Measurements from ENCODE around the gene UBAC2.

UBAC2 gene

DNA sequence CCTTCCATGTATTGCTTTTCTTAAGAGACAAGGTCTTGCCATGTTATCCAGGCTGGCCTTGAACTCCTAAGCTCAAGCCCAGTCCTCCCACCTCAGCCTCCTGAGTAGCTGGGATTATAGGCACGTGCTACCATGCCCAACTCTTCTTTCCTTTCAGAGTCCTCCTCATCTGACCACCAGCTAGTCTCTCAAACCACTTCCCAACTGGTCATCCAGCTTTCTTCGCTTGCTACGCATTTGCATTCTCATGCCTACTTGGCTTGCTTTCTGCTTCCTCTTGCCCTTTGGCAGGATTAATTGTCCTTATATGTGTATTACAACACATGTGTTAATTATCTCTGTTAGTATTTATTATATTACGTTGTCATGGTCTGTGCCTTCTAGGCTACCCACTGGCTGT is 51.3 kb downstream of the UBAC2 start:
- no peak overlapping the region for H3K4me3 ChIP-seq (ENCODE audit: control insufficient read depth, low read depth, low read length)
- DNase-seq (ENCODE audit: low read depth) = no peak
- TF ChIP-seq, protein P1, sequence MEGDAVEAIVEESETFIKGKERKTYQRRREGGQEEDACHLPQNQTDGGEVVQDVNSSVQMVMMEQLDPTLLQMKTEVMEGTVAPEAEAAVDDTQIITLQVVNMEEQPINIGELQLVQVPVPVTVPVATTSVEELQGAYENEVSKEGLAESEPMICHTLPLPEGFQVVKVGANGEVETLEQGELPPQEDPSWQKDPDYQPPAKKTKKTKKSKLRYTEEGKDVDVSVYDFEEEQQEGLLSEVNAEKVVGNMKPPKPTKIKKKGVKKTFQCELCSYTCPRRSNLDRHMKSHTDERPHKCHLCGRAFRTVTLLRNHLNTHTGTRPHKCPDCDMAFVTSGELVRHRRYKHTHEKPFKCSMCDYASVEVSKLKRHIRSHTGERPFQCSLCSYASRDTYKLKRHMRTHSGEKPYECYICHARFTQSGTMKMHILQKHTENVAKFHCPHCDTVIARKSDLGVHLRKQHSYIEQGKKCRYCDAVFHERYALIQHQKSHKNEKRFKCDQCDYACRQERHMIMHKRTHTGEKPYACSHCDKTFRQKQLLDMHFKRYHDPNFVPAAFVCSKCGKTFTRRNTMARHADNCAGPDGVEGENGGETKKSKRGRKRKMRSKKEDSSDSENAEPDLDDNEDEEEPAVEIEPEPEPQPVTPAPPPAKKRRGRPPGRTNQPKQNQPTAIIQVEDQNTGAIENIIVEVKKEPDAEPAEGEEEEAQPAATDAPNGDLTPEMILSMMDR (IDR thresholded peaks at IDR 0.05; ENCODE audit: control insufficient read depth, insufficient read depth, low read depth, low read length, missing control alignments) = no peak

DNA sequence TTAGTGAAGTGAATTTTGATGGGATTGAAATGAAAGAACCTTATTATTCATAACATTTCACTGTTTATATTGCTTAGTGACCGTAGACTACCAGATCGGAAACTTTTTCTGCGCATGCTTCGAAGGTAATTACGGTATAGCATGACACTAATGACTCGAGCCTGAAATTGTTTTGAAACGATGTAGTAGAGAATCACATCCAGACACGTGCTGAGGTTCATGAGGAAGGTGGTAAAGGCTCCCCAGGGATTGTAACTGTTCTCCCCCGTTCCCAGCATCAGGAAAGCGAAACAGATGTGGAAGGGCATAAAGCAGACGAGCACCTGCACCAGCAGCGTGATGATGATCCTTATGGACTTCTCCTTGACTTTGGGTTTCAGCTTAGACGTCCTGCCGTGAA is 54.2 kb downstream of the UBAC2 start:
- DNase-seq (ENCODE audit: low read depth) = no peak
- H3K4me3 ChIP-seq (ENCODE audit: control insufficient read depth, low read depth, low read length) = no peak overlapping the region
- TF ChIP-seq, protein P1 (IDR thresholded peaks at IDR 0.05; ENCODE audit: control insufficient read depth, insufficient read depth, low read depth, low read length, missing control alignments) = no peak

DNA sequence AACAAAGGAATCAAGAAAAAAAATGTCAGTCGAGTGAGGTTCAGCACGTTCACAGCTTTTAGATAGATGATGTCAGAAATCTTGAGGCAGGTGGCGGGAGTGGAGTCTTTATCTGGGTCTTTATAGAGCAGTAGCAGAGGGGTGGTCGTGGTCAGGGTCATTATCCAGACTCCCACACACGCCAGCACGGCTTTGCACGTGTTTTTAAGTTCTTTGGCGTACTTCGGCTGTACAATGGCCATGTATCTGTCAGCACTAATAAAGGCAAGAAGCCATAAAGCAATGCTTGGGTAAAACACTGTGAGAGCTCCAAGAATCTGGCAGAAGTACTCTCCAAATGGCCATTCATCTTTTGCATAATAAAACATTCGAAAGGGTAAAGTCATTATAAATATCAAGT is 54.6 kb downstream of the UBAC2 start:
- TF ChIP-seq, protein P1 (IDR thresholded peaks at IDR 0.05; ENCODE audit: control insufficient read depth, insufficient read depth, low read depth, low read length, missing control alignments) = no peak
- no peak overlapping the region for H3K4me3 ChIP-seq (ENCODE audit: control insufficient read depth, low read depth, low read length)
- no peak for DNase-seq (ENCODE audit: low read depth)

DNA sequence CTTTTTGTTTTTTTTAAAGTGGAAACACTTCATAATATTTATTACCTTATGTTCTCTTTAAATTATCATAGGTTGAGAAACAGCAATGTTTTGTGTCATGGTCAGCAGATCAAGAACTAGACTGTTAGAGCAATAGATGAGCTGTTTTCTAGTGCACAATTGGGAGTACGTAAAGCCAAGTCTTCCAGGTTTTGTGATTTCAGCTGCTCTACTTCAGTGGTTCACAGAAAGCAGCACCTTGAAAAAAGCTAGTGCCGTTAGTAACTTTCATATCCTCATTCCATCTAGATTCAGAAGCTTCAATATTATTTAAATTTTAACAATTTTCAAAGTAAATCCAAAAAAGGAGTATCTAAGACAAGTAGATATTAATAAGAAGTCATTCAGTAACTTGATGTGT is 55.6 kb downstream of the UBAC2 start:
- TF ChIP-seq, protein P1 (IDR thresholded peaks at IDR 0.05; ENCODE audit: control insufficient read depth, insufficient read depth, low read depth, low read length, missing control alignments) = no peak
- DNase-seq (ENCODE audit: low read depth) = no peak
- no peak overlapping the region for H3K4me3 ChIP-seq (ENCODE audit: control insufficient read depth, low read depth, low read length)

DNA sequence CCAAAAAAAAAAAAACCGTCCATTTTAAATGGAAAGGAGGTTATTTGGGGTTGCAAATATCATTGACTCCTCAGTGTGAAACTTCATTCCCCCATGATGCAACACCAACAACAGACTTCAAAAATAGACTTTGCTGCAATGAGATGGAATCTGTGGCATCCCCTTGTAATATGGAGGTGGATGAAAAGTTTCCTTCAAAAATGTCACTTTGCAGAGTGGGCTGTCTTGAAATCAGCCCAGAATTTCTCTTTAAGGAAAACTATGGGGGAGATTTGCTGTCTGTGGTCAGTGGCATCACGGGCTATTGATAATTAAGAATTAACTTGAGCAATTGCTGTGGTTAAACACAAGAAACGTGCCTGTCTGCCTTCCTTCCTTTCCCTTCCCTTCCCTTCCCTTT is 56.1 kb downstream of the UBAC2 start:
- TF ChIP-seq, protein P1 (IDR thresholded peaks at IDR 0.05; ENCODE audit: control insufficient read depth, insufficient read depth, low read depth, low read length, missing control alignments) = no peak
- DNase-seq (ENCODE audit: low read depth) = peak; percentile 48
- no peak overlapping the region for H3K4me3 ChIP-seq (ENCODE audit: control insufficient read depth, low read depth, low read length)

GRCh38 chr13:99257291-99257690 is 56.6 kb downstream of the UBAC2 start:
- TF ChIP-seq, protein P1 (IDR thresholded peaks at IDR 0.05; ENCODE audit: control insufficient read depth, insufficient read depth, low read depth, low read length, missing control alignments) = no peak
- no peak for DNase-seq (ENCODE audit: low read depth)
- H3K4me3 ChIP-seq (ENCODE audit: control insufficient read depth, low read depth, low read length) = no peak overlapping the region

Data from AG09309 (cell line).